SK-N-SH (cell line): Measurements from ENCODE around the gene KRT4.

Experiments
- CTCF ChIP-seq: fragments of 200-600 bp; sonication (generic); IDR thresholded peaks from 2 replicates; pipeline ENCODE4 v1.6.1; 2017; ENCODE audit warnings: antibody characterized with exemption, mild to moderate bottlenecking, moderate library complexity
- EP300 ChIP-seq, 2 experiments: IDR thresholded peaks; 2 replicates each; pipeline versions ENCODE4 v1.4.0 to v1.6.1; 2012; ENCODE audit warnings: borderline replicate concordance in 1 of 2, low read depth in 1 of 2, low read length in 1 of 2
- EZH2phosphoT487 ChIP-seq: fragments of 200-600 bp; sonication (generic); IDR thresholded peaks from 2 replicates; pipeline ENCODE4 v1.6.1; 2017; ENCODE audit warnings: low read depth, mixed run types, mild to moderate bottlenecking, antibody characterized with exemption, moderate library complexity, borderline replicate concordance
- JUND ChIP-seq: IDR thresholded peaks from 2 replicates; pipeline ENCODE4 v1.4.0; 2012
- MAX ChIP-seq: IDR thresholded peaks from 2 replicates; pipeline ENCODE4 v1.4.0; 2012; ENCODE audit warnings: low read depth
- RAD21 ChIP-seq: IDR thresholded peaks from 2 replicates; pipeline ENCODE4 v1.6.1; 2012; ENCODE audit warnings: mild to moderate bottlenecking, low read length
- RFX5 ChIP-seq: IDR thresholded peaks from 2 replicates; pipeline ENCODE4 v1.6.1; 2012; ENCODE audit warnings: mild to moderate bottlenecking, improper control_type of control experiment, low read length
- SMC3 ChIP-seq: IDR thresholded peaks from 2 replicates; pipeline ENCODE4 v1.6.1; 2012; ENCODE audit warnings: low read depth, low read length, improper control_type of control experiment
- TAF1 ChIP-seq: IDR thresholded peaks from 2 replicates; pipeline ENCODE4 v1.6.1; 2012; ENCODE audit warnings: low read depth, mild to moderate bottlenecking, low read length, moderate library complexity, borderline replicate concordance
- TF ChIP-seq, protein P1 (sequence below): IDR thresholded peaks from 2 replicates; pipeline ENCODE4 v1.6.1; 2012; ENCODE audit warnings: mild to moderate bottlenecking, low read depth, low read length, moderate library complexity
- TF ChIP-seq, protein P2 (sequence below): IDR thresholded peaks from 2 replicates; pipeline ENCODE4 v1.4.0; 2012; ENCODE audit warnings: low read depth, borderline replicate concordance

DNA sequence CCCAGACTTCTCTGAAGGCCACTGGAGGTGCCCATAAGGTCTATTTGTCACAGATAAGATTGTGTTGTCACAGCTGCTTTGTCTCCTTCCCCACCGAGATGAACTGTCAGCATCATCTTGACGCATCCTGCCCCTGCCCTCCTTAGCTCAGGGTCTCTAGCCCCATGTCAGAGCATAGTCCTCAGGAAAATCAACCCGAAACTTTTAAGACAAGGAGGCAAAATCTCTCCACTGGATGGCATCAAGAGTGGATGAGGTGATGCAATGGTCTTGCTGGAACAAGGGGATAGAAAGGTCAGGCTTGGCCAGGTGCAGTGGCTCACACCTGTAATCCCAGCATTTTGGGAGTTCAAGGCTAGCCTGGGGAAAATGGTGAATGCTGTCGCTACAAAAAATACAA, 12.0 kb upstream of the KRT4 start:
- TF ChIP-seq EZH2phosphoT487 (no peak), TAF1 (no peak), CTCF (no peak), MAX (no peak), SMC3 (no peak), RFX5 (no peak), JUND (no peak), RAD21 (no peak), EP300 (IDR thresholded peaks at IDR 0.05; ENCODE audit: borderline replicate concordance in 1 of 2, low read depth in 1 of 2, low read length in 1 of 2) (no peak)
- TF ChIP-seq, protein P1, sequence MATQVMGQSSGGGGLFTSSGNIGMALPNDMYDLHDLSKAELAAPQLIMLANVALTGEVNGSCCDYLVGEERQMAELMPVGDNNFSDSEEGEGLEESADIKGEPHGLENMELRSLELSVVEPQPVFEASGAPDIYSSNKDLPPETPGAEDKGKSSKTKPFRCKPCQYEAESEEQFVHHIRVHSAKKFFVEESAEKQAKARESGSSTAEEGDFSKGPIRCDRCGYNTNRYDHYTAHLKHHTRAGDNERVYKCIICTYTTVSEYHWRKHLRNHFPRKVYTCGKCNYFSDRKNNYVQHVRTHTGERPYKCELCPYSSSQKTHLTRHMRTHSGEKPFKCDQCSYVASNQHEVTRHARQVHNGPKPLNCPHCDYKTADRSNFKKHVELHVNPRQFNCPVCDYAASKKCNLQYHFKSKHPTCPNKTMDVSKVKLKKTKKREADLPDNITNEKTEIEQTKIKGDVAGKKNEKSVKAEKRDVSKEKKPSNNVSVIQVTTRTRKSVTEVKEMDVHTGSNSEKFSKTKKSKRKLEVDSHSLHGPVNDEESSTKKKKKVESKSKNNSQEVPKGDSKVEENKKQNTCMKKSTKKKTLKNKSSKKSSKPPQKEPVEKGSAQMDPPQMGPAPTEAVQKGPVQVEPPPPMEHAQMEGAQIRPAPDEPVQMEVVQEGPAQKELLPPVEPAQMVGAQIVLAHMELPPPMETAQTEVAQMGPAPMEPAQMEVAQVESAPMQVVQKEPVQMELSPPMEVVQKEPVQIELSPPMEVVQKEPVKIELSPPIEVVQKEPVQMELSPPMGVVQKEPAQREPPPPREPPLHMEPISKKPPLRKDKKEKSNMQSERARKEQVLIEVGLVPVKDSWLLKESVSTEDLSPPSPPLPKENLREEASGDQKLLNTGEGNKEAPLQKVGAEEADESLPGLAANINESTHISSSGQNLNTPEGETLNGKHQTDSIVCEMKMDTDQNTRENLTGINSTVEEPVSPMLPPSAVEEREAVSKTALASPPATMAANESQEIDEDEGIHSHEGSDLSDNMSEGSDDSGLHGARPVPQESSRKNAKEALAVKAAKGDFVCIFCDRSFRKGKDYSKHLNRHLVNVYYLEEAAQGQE = no peak
- TF ChIP-seq, protein P2, sequence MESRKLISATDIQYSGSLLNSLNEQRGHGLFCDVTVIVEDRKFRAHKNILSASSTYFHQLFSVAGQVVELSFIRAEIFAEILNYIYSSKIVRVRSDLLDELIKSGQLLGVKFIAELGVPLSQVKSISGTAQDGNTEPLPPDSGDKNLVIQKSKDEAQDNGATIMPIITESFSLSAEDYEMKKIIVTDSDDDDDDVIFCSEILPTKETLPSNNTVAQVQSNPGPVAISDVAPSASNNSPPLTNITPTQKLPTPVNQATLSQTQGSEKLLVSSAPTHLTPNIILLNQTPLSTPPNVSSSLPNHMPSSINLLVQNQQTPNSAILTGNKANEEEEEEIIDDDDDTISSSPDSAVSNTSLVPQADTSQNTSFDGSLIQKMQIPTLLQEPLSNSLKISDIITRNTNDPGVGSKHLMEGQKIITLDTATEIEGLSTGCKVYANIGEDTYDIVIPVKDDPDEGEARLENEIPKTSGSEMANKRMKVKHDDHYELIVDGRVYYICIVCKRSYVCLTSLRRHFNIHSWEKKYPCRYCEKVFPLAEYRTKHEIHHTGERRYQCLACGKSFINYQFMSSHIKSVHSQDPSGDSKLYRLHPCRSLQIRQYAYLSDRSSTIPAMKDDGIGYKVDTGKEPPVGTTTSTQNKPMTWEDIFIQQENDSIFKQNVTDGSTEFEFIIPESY = no peak
